ENCODE results near the gene ACOX1. TPM values are rescaled to one million over a fixed set of nuclear protein-coding genes. Genes with fewer than 3 reads are reported as not detected.

ACOX1 gene
- total RNA-seq, 1 donor from 2014 or later: 22.3 TPM

GRCh38 chr17:76023900-76024237 lies 44.9 kb upstream of the ACOX1 start:
- peaks cover 1% of the 10 kb centered on the region for H3K4me1 Mint-ChIP-seq
- H3K27ac Mint-ChIP-seq (ENCODE audit: unreplicated experiment): no peak overlapping the region

GRCh38 chr17:76022973-76023899 lies 44.3 kb upstream of the ACOX1 start:
- no peaks in the 10 kb centered on the region for H3K36me3 Mint-ChIP-seq (ENCODE audit: low read depth)
- H3K9me3 Mint-ChIP-seq: no peaks in the 10 kb centered on the region
- no peaks in the 10 kb centered on the region for H3K27me3 Mint-ChIP-seq (ENCODE audit: low read depth)
- no peaks in the 10 kb centered on the region for H3K4me1 Mint-ChIP-seq
- TF ChIP-seq, protein P1, sequence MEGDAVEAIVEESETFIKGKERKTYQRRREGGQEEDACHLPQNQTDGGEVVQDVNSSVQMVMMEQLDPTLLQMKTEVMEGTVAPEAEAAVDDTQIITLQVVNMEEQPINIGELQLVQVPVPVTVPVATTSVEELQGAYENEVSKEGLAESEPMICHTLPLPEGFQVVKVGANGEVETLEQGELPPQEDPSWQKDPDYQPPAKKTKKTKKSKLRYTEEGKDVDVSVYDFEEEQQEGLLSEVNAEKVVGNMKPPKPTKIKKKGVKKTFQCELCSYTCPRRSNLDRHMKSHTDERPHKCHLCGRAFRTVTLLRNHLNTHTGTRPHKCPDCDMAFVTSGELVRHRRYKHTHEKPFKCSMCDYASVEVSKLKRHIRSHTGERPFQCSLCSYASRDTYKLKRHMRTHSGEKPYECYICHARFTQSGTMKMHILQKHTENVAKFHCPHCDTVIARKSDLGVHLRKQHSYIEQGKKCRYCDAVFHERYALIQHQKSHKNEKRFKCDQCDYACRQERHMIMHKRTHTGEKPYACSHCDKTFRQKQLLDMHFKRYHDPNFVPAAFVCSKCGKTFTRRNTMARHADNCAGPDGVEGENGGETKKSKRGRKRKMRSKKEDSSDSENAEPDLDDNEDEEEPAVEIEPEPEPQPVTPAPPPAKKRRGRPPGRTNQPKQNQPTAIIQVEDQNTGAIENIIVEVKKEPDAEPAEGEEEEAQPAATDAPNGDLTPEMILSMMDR (conservative IDR thresholded peaks at IDR 0.05): no peak
- no peak overlapping the region for H3K4me3 Mint-ChIP-seq
- peak overlapping the region; percentile 45 for H3K27ac Mint-ChIP-seq (ENCODE audit: unreplicated experiment)
- no peak for DNase-seq (ENCODE audit: low read depth, low spot score)

More at GRCh38 chr17:76023900-76024237, 44.9 kb upstream of the ACOX1 start:
- Mint-ChIP-seq H3K9me3 (no peaks in the 10 kb centered on the region), H3K36me3 (ENCODE audit: low read depth) (no peaks in the 10 kb centered on the region), H3K4me3 (no peak overlapping the region), H3K27me3 (ENCODE audit: low read depth) (no peaks in the 10 kb centered on the region)
- TF ChIP-seq, protein P1 (conservative IDR thresholded peaks at IDR 0.05): no peak
- no peak for DNase-seq (ENCODE audit: low read depth, low spot score)

DNA sequence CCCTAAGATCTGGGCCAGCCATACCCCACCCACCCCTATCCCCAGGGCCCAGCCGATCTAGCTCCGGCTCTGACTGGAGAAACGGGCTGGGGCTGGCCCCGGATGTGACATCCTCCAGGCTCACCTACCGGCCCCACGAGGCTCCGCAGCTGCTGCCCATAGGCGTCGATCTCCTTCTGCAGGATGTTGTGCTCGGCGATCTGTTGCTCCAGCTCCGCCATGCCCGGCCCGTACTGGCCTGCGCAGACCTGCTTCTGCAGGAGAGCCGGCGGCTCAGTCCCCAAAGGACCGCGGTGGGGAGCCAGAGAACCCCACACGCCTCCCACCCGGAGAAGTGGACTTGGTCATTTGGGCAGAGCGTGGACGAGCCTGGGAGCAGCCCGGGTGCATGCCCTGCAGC lies 43.3 kb upstream of the ACOX1 start:
- Mint-ChIP-seq H3K9me3 (no peaks in the 10 kb centered on the region), H3K27me3 (ENCODE audit: low read depth) (no peaks in the 10 kb centered on the region), H3K4me1 (no peaks in the 10 kb centered on the region), H3K4me3 (no peak overlapping the region), H3K27ac (ENCODE audit: unreplicated experiment) (peak overlapping the region; percentile 27), H3K36me3 (ENCODE audit: low read depth) (no peaks in the 10 kb centered on the region)
- no peak for DNase-seq (ENCODE audit: low read depth, low spot score)
- TF ChIP-seq, protein P1 (conservative IDR thresholded peaks at IDR 0.05): no peak

GRCh38 chr17:76019833-76020467 lies 41.0 kb upstream of the ACOX1 start:
- H3K9me3 Mint-ChIP-seq: no peaks in the 10 kb centered on the region
- H3K4me3 Mint-ChIP-seq: no peak overlapping the region
- H3K27ac Mint-ChIP-seq (ENCODE audit: unreplicated experiment): no peak overlapping the region
- H3K36me3 Mint-ChIP-seq (ENCODE audit: low read depth): no peaks in the 10 kb centered on the region
- H3K27me3 Mint-ChIP-seq (ENCODE audit: low read depth): no peaks in the 10 kb centered on the region
- no peak for DNase-seq (ENCODE audit: low read depth, low spot score)
- TF ChIP-seq, protein P1 (conservative IDR thresholded peaks at IDR 0.05): no peak
- no peaks in the 10 kb centered on the region for H3K4me1 Mint-ChIP-seq

- peaks cover 3% of the 10 kb centered on the region for H3K4me1 Mint-ChIP-seq
- H3K27me3 Mint-ChIP-seq (ENCODE audit: low read depth): no peaks in the 10 kb centered on the region
- no peaks in the 10 kb centered on the region for H3K36me3 Mint-ChIP-seq (ENCODE audit: low read depth)
- H3K9me3 Mint-ChIP-seq: no peaks in the 10 kb centered on the region
- no peak for DNase-seq (ENCODE audit: low read depth, low spot score)
- H3K27ac Mint-ChIP-seq (ENCODE audit: unreplicated experiment): no peak overlapping the region
- H3K4me3 Mint-ChIP-seq: no peak overlapping the region
- TF ChIP-seq, protein P1 (conservative IDR thresholded peaks at IDR 0.05): no peak
Observed at GRCh38 chr17:76018801-76019200, 39.8 kb upstream of the ACOX1 start.
